GM18861 (cell line): ENCODE results near the gene ROPN1L.
"Not testable (repeated sequence)": the region's sequence is repeated elsewhere in the genome, so short reads cannot be mapped to it uniquely, and the experiment has no call there.

ENCODE experiments used
- ATAC-seq: cut with Tn5 transposase; IDR thresholded peaks from one replicate; pipeline ENCODE4 v1.9.1; 2021; ENCODE audit not compliant: unreplicated experiment

Gene ROPN1L

DNA sequence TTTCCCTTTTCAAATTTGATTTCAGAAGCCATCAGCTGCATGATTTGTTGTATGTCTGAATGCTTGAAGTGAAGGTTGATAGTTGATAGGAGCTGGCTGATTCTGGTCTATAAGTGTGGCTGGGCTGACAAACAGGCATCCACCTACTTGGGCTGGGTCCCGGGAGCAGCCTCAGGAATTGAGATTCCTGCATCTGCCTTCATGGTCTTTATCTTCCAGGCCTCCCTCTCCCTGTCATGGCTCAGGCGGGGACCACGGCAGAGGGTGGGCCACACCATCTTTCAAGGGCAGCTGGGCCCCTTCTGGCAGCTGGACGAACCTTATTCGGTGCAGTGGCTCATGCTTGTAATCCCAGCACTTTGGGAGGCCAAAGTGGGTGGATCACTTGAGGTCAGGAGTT is 55.9 kb downstream of the ROPN1L start:
- no peak for ATAC-seq

- ATAC-seq, result no peak
These were observed 56.7 kb downstream of the ROPN1L start for GRCh38 chr5:10498350-10498749.

GRCh38 chr5:10499066-10499465 is 57.4 kb downstream of the ROPN1L start:
- ATAC-seq, result no peak

- no peak for ATAC-seq
These were observed 58.1 kb downstream of the ROPN1L start for GRCh38 chr5:10499776-10500175.

DNA sequence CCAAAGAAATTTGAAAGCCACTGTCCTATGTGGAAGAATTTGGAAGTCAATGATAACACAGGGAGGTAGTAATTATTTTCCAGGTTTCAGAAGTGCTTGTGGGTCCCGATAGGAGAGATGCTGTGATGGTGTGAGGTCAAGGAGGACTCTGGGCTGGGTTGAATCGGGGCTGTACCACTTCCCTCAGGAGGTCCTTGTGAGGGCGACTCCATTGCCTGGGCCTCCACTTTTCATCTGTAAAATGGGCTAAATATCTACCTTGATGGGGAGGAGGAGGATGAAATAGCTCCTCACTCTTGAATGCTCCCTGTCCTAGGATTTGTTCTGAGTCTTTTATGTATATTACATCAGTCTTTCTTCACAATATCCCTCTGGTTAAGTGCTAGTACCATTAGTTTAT is 59.0 kb downstream of the ROPN1L start:
- ATAC-seq, result no peak

DNA sequence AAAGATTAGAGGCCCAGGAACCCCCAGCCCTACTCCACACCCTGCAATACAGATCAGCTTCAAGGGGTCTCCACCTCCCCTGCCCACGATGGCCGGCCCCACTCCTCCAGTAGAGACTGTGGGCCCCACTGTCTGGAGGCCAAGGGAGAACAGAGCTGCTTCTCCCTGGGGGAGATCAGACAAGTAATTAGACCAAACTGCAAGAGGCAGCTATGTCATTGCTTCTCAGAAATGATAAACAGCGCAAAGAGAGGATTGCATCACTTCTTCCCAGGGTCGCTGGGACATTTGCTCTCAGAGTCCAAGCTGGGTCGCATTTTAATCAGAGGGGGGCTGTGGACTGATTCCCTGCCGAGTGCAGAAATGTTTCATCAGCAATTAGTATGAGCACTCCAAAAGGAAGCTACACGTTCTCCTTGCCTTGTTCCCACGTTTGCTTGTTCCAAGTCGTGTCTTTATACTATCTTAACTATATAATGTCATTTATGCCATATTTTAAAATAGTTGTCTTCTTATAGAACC is 59.9 kb downstream of the ROPN1L start:
- ATAC-seq, result no peak

DNA sequence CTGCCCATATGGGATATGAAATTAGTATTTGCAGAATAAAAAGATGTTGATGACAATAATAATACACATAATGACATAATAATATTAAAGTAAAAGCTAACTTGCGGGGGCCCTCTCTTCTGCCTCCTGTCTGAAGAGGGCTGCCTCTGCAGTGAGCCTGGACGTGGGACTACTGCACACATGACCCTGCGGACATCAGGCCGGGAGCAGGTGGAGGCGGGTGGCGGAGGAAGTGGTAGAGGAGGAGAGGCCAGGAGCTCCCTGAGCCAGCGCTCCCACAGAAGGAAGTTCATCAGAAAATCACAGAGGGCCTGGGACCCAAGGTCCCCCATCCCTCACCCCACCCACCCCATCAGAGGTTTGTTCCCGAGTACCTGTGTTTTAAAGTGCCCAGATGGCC is 60.5 kb downstream of the ROPN1L start:
- ATAC-seq, result no peak

GRCh38 chr5:10502578-10502977 is 60.9 kb downstream of the ROPN1L start:
- ATAC-seq, result no peak

- ATAC-seq, result no peak
These were observed 61.6 kb downstream of the ROPN1L start for GRCh38 chr5:10503321-10503720.

- no peak for ATAC-seq
These were observed 62.5 kb downstream of the ROPN1L start for GRCh38 chr5:10503997-10504793.

- peak; percentile 73 for ATAC-seq
These were observed 63.9 kb downstream of the ROPN1L start for GRCh38 chr5:10505517-10506095.

DNA sequence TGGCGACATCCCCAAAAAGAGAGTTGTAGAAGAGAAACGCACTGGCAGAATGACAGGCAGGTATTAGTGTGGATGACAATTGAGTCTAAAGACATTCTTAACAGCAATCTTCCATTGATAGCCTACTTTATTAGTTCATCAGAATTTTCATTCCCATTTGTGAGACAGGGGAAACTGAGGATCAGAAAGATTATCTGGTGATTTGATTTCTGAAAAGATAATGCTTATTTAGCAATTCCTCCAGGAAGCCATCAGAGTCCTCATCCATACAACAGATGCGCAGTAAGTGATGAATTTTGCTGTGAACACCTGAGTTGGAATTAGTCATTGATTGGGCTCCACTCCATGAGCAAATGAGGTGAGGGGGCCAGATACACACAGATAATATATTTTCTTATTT is 64.9 kb downstream of the ROPN1L start:
- ATAC-seq, result no peak

GRCh38 chr5:10507575-10508096 is 66.0 kb downstream of the ROPN1L start:
- no peak for ATAC-seq

GRCh38 chr5:10509575-10509974 is 67.9 kb downstream of the ROPN1L start:
- no peak for ATAC-seq

DNA sequence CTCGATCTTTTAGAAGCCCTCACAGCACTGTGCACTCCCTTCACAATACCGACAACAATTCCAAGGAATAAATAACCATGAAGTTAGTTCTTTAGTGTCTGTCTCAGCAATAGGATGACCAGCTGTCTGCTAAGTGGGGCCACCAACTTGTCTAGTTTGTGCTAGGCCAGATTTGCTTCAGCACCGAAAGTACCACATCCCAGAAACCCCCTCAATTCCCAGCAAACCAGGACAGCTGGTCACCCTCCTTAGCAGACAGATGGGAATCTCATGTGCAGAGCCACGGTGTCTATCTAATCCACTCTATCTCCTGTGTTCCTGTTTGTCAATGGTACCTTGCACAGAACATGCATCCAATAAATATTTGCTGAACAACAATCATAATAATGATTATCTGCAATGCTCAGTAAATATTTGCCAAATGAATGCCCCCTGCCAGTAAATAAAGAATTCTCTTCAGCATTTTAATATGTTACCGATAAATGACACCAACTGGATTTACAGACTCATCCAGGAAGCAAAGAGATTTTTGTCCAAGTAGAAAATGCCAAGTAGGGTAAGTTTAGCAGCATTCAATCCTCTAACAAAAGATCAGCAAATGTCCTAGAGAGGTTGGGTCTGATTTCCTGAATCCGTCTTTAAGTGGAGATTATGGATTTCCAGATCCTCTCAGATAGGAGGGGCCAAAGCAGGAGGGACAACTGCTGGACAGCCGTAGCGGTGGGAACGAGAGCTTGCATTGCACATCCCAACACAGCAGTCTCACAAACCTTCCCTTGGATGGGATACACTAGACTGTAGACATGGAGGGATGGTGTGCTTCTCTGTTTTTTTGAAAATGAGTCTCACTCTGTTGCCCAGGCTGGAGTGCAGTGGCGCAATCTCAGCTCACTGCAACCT is 70.3 kb downstream of the ROPN1L start:
- ATAC-seq, result no peak

DNA sequence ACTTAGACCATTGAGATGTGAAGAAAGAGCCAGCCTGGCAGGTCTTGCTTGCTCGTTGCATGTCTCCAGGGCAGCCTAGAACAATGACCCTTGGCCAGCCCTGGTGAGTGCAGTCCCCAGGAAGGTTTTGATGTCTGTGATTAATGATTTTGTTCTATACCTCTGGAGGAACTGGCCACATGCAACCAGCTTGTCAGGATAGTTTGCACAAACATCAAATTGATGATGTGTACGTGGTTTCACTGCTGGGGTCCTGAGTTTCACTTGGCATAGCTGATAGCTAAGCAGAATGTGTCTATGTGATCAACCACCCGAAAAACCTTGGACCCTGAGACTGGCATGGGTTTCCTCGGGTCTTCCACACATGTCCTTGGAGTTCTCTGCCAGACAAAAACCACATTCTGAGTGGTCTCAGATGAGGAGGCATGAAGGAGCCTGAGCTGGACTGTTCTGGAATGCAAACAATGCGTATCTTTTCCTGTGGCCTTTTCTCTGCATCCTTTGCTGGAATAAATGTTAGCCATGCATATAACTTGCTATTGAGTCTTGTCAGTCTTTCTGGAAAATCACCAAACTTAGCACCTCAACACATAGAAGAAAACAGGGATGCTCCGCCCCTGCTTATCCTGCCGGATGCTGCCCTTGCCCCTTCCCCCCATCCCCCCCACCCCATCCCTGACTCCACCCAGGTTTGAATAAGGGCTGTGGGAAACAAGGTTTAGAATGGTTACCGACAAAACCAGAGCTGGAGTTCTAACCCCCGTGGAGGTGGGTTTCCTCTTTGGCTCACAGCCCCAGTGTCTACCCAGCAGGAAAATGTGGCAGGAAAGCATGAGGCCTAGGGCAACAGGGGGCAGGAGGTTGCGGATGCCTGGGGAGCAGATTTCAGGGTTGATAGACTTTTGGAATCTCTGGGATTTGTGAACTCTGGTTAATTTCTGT is 72.1 kb downstream of the ROPN1L start:
- no peak for ATAC-seq

DNA sequence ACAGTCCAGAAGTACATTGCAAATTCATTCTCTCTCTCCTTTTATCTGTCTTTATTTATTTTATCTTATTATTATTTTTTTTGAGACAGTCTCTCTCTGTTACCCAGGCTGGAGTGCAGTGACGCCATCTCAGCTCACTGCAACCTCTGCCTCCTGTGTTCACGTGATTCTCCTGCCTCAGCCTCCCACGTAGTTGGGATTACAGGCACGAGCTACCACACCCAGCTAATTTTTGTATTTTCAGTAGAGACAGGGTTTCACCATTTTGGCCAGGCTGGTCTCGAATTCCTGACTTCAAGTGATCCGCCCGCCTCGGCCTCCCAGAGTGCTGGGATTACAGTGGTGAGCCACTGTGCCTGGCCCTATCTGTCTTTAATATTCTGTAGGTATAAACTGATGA is 72.9 kb downstream of the ROPN1L start:
- not testable (repeated sequence) for ATAC-seq
